Testis (tissue), 3 donors: ENCODE measurements around the gene CELF4. TPM values are rescaled to one million over a fixed set of nuclear protein-coding genes. Genes with fewer than 3 reads are reported as not detected.

ENCODE experiments used
- DNase-seq: peaks from one replicate; pipeline ENCODE4 v3.0.0-alpha.2; 2019
- H3K27ac ChIP-seq, 2 donors: fragments of 200-600 bp; sonication (generic); one replicate each; pipeline ENCODE4 v1.5.1; 2019
- H3K27me3 ChIP-seq: fragments of 200-600 bp; sonication (generic); one replicate; pipeline ENCODE4 v1.5.1; 2019
- H3K36me3 ChIP-seq: fragments of 200-600 bp; sonication (generic); one replicate; pipeline ENCODE4 v1.5.1; 2017; ENCODE audit warnings: low read depth; ENCODE audit errors: missing control alignments
- H3K4me1 ChIP-seq: fragments of 200-600 bp; sonication (generic); one replicate; pipeline ENCODE4 v1.5.1; 2019
- H3K4me3 ChIP-seq, 2 donors: fragments of 200-600 bp; sonication (generic); one replicate each; pipeline ENCODE4 v1.5.1; 2017 to 2019
- H3K9me3 ChIP-seq: fragments of 200-600 bp; sonication (generic); one replicate; pipeline ENCODE4 v1.5.1; 2017
- POLR2A ChIP-seq: fragments of 450-650 bp; IDR thresholded peaks from one replicate; pipeline ENCODE4 v1.6.1; 2017; ENCODE audit warnings: antibody characterized with exemption, mild to moderate bottlenecking, moderate library complexity
- WGBS, 2 donors: methylation state at CpG; one replicate each; pipeline ENCODE4 v1.1.5; 2018; 5-methylcytosine and 5-hydroxymethylcytosine counted together
- intact Hi-C: fragments of 100-400 bp; cut with DNase I; formaldehyde crosslinking; loops from one replicate; pipeline ENCODE4 v1.15.1; 2023; ENCODE audit warnings: low total_unique reads
- polyA plus RNA-seq: library from polyadenylated mRNA; stranded (reverse); fragments of 350-450 nt; fragmentation: Illumina TruSeq; extraction: RNeasy Lipid Tissue Mini Kit (QIAGEN cat#74804); gene quantifications from one replicate; pipeline ENCODE4 v1.2.3, GENCODE V29; 2014; ENCODE audit warnings: low read depth, low replicate concordance; ENCODE audit not compliant: insufficient read depth
- total RNA-seq, 2 donors: library from RNA; depleted of rRNA; stranded (reverse); fragments of >200 nt; gene quantifications; one replicate each; pipeline ENCODE4 v1.2.3, GENCODE V29; 2016
- TF ChIP-seq, protein P1 (sequence below), 3 experiments: fragments of 450-650 bp in 2 of 3; fragments of 200-600 bp in 1 of 3; sonication (generic) in 1 of 3; IDR thresholded peaks; one replicate each; pipeline ENCODE4 v1.5.1; 2016 to 2019; ENCODE audit warnings: antibody characterized with exemption in 3 of 3, mild to moderate bottlenecking in 2 of 3, moderate library complexity in 1 of 3

Gene CELF4
- total and polyA plus RNA-seq, 3 donors from 2014 or later: 3.9 to 6.3 (median 4.8) TPM

DNA sequence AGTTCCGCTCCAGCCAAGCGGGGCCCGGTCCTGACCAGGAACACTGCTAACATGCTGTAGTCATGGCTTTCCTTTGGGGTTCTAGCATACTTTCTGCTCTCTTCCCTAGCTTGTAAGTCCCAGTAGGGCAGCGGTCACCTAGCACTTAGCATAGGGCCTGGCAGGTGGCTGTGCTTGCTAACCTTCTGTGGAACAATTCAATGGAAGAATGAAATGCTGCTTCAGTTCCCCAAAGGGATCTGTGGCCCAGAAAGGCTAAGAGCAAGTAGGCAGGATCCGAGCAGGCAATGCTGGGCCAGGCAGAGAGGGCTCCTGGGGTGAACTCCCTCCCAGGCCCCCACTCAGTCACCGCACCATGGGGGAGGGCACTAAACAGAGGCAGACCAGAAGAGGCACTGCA is 266.8 kb downstream of the CELF4 start:
- H3K27me3 ChIP-seq: no peaks in the 10 kb centered on the region
- no peaks in the 10 kb centered on the region for H3K36me3 ChIP-seq
- no peak overlapping the region for H3K27ac ChIP-seq
- H3K9me3 ChIP-seq: no peaks in the 10 kb centered on the region
- H3K4me1 ChIP-seq: no peaks in the 10 kb centered on the region
- DNase-seq: no peak
- intact Hi-C loops: no loop called here
- H3K4me3 ChIP-seq: no peak overlapping the region
- TF ChIP-seq POLR2A: no peak
- TF ChIP-seq, protein P1, sequence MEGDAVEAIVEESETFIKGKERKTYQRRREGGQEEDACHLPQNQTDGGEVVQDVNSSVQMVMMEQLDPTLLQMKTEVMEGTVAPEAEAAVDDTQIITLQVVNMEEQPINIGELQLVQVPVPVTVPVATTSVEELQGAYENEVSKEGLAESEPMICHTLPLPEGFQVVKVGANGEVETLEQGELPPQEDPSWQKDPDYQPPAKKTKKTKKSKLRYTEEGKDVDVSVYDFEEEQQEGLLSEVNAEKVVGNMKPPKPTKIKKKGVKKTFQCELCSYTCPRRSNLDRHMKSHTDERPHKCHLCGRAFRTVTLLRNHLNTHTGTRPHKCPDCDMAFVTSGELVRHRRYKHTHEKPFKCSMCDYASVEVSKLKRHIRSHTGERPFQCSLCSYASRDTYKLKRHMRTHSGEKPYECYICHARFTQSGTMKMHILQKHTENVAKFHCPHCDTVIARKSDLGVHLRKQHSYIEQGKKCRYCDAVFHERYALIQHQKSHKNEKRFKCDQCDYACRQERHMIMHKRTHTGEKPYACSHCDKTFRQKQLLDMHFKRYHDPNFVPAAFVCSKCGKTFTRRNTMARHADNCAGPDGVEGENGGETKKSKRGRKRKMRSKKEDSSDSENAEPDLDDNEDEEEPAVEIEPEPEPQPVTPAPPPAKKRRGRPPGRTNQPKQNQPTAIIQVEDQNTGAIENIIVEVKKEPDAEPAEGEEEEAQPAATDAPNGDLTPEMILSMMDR (IDR thresholded peaks at IDR 0.05): no peak
- 91 to 100% methylated on average over 5 to 6 of the region's 6 CpGs for WGBS, 2 donors

DNA sequence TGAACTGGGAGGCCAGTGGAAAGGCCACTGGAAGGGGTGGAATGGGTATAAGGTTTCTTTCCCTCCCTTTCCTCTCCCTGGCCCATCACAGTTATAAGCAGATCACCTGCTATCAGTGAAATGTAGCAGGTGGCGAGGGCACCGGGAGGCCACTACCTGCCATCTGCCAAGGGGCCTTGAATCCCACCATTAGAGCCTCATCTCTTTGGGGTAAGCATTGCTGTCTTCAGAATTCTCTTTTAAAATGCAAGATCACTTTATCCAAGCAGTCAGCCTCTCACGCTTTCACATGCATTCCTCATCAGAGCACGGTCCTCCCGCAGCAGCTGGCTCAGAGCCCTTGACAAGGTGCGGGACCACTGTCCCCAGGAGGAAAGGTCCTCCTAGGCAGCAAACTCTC is 268.5 kb downstream of the CELF4 start:
- no peaks in the 10 kb centered on the region for H3K36me3 ChIP-seq
- DNase-seq: no peak
- intact Hi-C loops: no loop called here
- no peaks in the 10 kb centered on the region for H3K27me3 ChIP-seq
- H3K4me3 ChIP-seq: no peak overlapping the region
- no peaks in the 10 kb centered on the region for H3K4me1 ChIP-seq
- no peak overlapping the region for H3K27ac ChIP-seq
- no peaks in the 10 kb centered on the region for H3K9me3 ChIP-seq
- 65 to 71% methylated on average over 5 to 6 of the region's 6 CpGs for WGBS, 2 donors
- TF ChIP-seq, protein P1 (IDR thresholded peaks at IDR 0.05): no peak
- TF ChIP-seq POLR2A: no peak

DNA sequence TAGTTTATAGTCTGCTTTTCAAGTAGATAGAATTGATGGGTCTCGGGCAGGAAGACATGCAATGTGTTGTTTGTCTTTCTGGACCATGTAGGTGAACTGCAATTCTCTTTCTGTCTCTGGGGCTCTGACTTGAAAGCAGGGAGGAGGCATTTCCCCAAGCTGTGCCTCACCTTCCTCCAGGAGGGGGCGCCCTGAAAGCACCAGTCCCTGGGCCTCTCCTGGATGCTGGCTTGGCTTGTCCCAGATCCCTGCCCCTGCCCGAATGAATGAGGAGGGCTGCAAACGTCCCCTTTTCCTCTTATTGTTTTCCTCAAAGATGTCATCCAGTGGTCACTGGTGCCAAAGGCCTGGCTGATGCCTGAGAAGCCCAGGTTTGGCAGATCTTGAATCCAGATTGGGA is 270.6 kb downstream of the CELF4 start:
- no peaks in the 10 kb centered on the region for H3K36me3 ChIP-seq
- DNase-seq: peak; percentile 31
- no peaks in the 10 kb centered on the region for H3K27me3 ChIP-seq
- no peak overlapping the region for H3K4me3 ChIP-seq
- H3K4me1 ChIP-seq: no peaks in the 10 kb centered on the region
- H3K27ac ChIP-seq: no peak overlapping the region
- no peaks in the 10 kb centered on the region for H3K9me3 ChIP-seq
- no peak for TF ChIP-seq POLR2A
- TF ChIP-seq, protein P1 (IDR thresholded peaks at IDR 0.05): no peak
- intact Hi-C loops: no loop called here
- WGBS, 2 donors: 42 to 51% methylated on average over 2 to 4 of the region's 4 CpGs

DNA sequence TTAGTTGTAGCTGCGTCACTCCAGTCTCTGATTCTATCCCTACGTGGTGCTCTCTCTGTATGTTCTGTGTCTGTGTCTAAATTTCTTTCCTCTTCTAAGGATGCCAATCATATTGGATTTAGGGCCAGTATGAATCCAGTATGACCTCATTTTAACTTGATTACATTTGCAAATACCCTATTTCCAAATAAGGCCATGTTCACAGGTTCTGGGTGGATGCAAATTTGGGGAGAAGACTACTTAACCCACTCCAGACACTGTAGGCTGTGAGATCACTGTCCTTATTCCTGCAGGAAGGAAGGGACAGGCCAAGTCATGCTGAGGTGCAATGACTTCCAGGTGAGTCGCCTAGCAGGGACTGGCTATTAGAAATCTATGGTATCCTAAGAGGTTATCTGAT is 272.2 kb downstream of the CELF4 start:
- DNase-seq: no peak
- H3K4me3 ChIP-seq: no peak overlapping the region
- no peaks in the 10 kb centered on the region for H3K27me3 ChIP-seq
- no peak overlapping the region for H3K27ac ChIP-seq
- 77 to 81% methylated on average over 3 of the region's 3 CpGs for WGBS, 2 donors
- TF ChIP-seq, protein P1 (IDR thresholded peaks at IDR 0.05): no peak
- TF ChIP-seq POLR2A: no peak
- H3K9me3 ChIP-seq: no peaks in the 10 kb centered on the region
- intact Hi-C loops: no loop called here
- H3K4me1 ChIP-seq: no peaks in the 10 kb centered on the region
- H3K36me3 ChIP-seq: no peaks in the 10 kb centered on the region

DNA sequence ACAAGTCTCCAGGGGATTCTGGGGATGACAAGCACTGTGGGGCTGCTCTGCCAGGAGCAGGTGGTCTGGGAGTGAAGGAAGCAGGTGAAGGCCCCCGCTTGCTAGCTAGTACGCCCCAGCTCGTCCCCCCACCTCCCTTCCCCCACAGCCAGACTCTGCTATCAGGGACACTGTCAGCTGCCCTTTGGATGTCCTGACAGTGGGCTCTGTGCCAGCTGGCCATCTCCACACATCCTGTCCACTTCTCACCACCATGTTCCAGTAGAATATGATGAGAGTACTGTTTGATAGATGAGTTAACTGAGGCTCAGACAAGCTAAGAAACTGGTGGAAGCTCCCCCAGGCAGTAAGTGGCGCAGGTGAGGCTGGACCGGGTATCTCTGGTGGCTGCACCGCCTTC is 276.2 kb downstream of the CELF4 start:
- H3K36me3 ChIP-seq: no peaks in the 10 kb centered on the region
- H3K27ac ChIP-seq: no peak overlapping the region
- no peaks in the 10 kb centered on the region for H3K27me3 ChIP-seq
- DNase-seq: no peak
- H3K4me3 ChIP-seq: no peak overlapping the region
- TF ChIP-seq POLR2A: no peak
- TF ChIP-seq, protein P1 (IDR thresholded peaks at IDR 0.05): no peak
- intact Hi-C loops: no loop called here
- no peaks in the 10 kb centered on the region for H3K9me3 ChIP-seq
- H3K4me1 ChIP-seq: no peaks in the 10 kb centered on the region
- WGBS, 2 donors: 63 to 81% methylated on average over 4 to 6 of the region's 6 CpGs
